GM12801 (cell line): ENCODE results near the gene PPIL3.

Experiments
- CTCF ChIP-seq: IDR thresholded peaks from one replicate; pipeline ENCODE4 v1.5.1; 2011; ENCODE audit warnings: control low read depth; ENCODE audit not compliant: insufficient read length; ENCODE audit errors: extremely low read depth

PPIL3 gene

GRCh38 chr2:200852605-200853004, 36.3 kb downstream of the PPIL3 start:
- no peak for TF ChIP-seq CTCF

- TF ChIP-seq CTCF = no peak
Observed at GRCh38 chr2:200851398-200852248, 37.3 kb downstream of the PPIL3 start.

GRCh38 chr2:200850512-200851256, 38.2 kb downstream of the PPIL3 start:
- no peak for TF ChIP-seq CTCF

GRCh38 chr2:200847939-200848338, 40.9 kb downstream of the PPIL3 start:
- no peak for TF ChIP-seq CTCF

DNA sequence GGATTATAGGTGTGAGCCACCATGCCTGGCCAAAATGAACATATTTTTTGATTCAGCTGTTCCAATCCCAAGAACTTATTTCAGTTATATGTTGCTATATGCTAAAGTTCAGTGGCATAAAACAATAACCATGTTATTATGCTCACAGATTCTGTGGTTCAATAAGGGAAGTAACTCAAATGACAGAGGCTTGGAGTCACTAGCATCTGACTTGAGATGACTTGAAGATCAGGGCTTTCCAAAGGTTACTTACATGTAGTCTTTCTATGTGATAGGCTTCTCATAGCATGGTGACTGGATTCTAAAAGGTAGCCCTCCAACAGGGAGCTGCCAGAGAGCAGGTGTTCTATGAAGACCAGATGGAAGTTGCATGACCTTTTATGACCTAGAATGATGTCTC, 41.6 kb downstream of the PPIL3 start:
- TF ChIP-seq CTCF = no peak

DNA sequence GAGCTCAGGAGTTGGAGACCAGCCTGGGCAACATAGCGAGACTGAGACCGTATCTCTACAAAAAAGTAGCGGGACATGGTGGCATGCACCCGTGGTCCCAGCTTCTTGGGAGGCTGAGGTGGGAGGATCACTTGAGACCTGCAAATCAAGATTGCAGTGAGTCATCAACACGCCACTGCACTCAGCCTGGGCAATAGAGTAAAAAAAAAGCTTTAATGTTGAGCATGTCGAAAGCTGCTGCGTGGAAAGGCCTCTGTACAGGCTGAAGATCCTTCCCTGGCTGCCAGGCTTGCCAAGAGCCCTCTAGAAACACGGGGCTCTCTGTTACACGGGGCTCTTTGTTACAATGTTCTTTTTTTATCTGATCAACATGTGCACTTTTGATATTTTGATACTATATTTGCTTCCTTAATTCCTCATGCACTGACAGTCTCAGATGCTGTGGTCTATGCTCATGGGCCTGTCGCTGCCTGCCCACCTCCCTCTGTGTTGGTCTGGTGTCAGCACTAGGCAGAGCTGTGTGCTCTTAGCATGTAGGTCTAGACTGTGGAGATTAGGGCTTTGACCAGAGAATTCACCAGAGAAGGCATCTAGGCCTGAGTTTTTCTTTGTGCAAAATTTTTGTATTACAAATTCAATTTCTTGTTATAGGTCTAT, 43.1 kb downstream of the PPIL3 start:
- TF ChIP-seq CTCF = no peak

DNA sequence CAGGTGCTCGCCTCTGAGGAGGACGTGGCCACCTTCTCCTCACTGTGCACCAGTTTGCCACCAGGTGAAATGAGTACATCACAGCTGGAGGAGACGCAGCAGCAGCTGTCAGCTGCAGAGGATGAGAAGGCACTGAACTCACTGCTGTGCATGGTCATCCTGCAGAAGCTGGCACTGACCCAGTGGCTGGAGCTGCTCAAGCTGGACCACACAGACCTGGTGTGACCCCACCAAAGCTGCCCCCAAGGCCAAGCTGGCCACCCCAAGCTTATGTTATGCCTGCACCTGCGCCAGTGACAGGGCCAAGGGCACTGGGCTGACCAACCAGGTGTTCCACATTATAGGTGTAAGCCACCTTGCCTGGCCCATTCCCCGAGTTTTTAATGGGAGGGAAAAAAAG, 43.7 kb downstream of the PPIL3 start:
- no peak for TF ChIP-seq CTCF
